ENCODE data around the gene FLNC. TPM values are rescaled to one million over a fixed set of nuclear protein-coding genes. Genes with fewer than 3 reads are reported as not detected.

Gene FLNC
- total and polyA plus RNA-seq, 9 of the 15 experiments (the other 6 are each of a cell fraction or from before 2014, with no cell fraction given), result 0.90 to 155 (median 28.8) TPM

- TF ChIP-seq E4F1 (CRISPR knock-in tag; IDR thresholded peaks at IDR 0.05; ENCODE audit: borderline replicate concordance) (no peak), POLR2AphosphoS2 (IDR thresholded peaks at IDR 0.05; ENCODE audit: low read length) (no peak), CAMTA2 (CRISPR knock-in tag; conservative IDR thresholded peaks at IDR 0.05) (no peak), NR3C1 (CRISPR knock-in tag; IDR thresholded peaks at IDR 0.05) (peak; percentile 8; the same call in 1 of the 2 replicates), ZBTB7A (IDR thresholded peaks at IDR 0.05; ENCODE audit: borderline replicate concordance, control insufficient read depth, low read depth, low read length) (peak; percentile 94; the same call in 1 of the 2 replicates), ZNF436 (CRISPR knock-in tag; IDR thresholded peaks at IDR 0.05) (no peak), ZNF140 (CRISPR knock-in tag; IDR thresholded peaks at IDR 0.05) (no peak), PTTG1 (tag; IDR thresholded peaks at IDR 0.05; ENCODE audit: low read depth) (no peak), ZNF143 (CRISPR knock-in tag; IDR thresholded peaks at IDR 0.05) (no peak), TGIF2 (CRISPR knock-in tag; IDR thresholded peaks at IDR 0.05) (peak; percentile 45; the same call in 1 of the 2 replicates), ZSCAN32 (CRISPR knock-in tag; IDR thresholded peaks at IDR 0.05) (no peak), CHD1 (IDR thresholded peaks at IDR 0.05; ENCODE audit: low read length) (peak; percentile 95), NBN (IDR thresholded peaks at IDR 0.05; ENCODE audit: low read depth) (peak; percentile 33; the same call in 1 of the 2 replicates), THRA (IDR thresholded peaks at IDR 0.05) (no peak), SMARCC2 (IDR thresholded peaks at IDR 0.05; ENCODE audit: low read depth) (0 out of 2 replicates have a peak, but pooled peaks have one; percentile 24), RHOXF2B (CRISPR knock-in tag; conservative IDR thresholded peaks at IDR 0.05) (no peak), ZNF609 (CRISPR knock-in tag; IDR thresholded peaks at IDR 0.05; ENCODE audit: borderline replicate concordance) (no peak), HNRNPLL (IDR thresholded peaks at IDR 0.05; ENCODE audit: low read depth, low read length, poor library complexity, severe bottlenecking) (peak; percentile 88), ZNF24 (IDR thresholded peaks at IDR 0.05) (peak; percentile 7; the same call in 1 of the 2 replicates)
Measured at GRCh38 chr7:128830231-128831177, at the start of gene FLNC (continued).
